K562 (cell line): ENCODE data around the gene DPH2.

Source experiments
- EP300 ChIP-seq: IDR thresholded peaks from 2 replicates; pipeline ENCODE4 v1.6.1; 2012; ENCODE audit warnings: low read length, improper control_type of control experiment
- EWSR1 ChIP-seq: fragments of 450-650 bp; IDR thresholded peaks from 2 replicates; pipeline ENCODE4 v1.6.1; 2018; ENCODE audit warnings: borderline replicate concordance, mild to moderate bottlenecking, low read depth, moderate library complexity; ENCODE audit not compliant: partially characterized antibody
- GTF2F1 ChIP-seq: IDR thresholded peaks from 2 replicates; pipeline ENCODE4 v1.6.1; 2011; ENCODE audit warnings: low read depth, low read length, improper control_type of control experiment
- IRF2 ChIP-seq: sonication (generic); formaldehyde crosslinking; IDR thresholded peaks from 2 replicates; pipeline ENCODE4 v1.8.1; 2022; ENCODE audit warnings: mild to moderate bottlenecking, missing genetic modification reagents
- PTRF ChIP-seq: fragments of 450-650 bp; IDR thresholded peaks from 2 replicates; pipeline ENCODE4 v1.6.1; 2016; ENCODE audit warnings: mild to moderate bottlenecking, missing genetic modification characterization, missing compliant biosample characterization
- RNF2 ChIP-seq: sonication (generic); IDR thresholded peaks from 2 replicates; pipeline ENCODE4 v1.6.1; 2016
- SMAD3 ChIP-seq: fragments of 450-650 bp; formaldehyde crosslinking; conservative IDR thresholded peaks from 2 replicates; pipeline ENCODE4 v1.4.0; 2020; ENCODE audit warnings: mild to moderate bottlenecking
- TF ChIP-seq, protein P1 (sequence below), 3 experiments: IDR thresholded peaks in 2 of 3; conservative IDR thresholded peaks in 1 of 3; 2 replicates each; pipeline ENCODE4 v1.5.1; 2011 to 2012; ENCODE audit warnings: low read length in 3 of 3, mild to moderate bottlenecking in 3 of 3, control low read depth in 2 of 3, improper control_type of control experiment in 1 of 3, inconsistent platforms in 1 of 3, low read depth in 1 of 3, mixed read lengths in 1 of 3, moderate library complexity in 1 of 3; ENCODE audit not compliant: insufficient read depth in 2 of 3

GRCh38 chr1:43986712-43987111 is 16.9 kb downstream of the DPH2 start:
- TF ChIP-seq EP300 = no peak
- TF ChIP-seq, protein P1, sequence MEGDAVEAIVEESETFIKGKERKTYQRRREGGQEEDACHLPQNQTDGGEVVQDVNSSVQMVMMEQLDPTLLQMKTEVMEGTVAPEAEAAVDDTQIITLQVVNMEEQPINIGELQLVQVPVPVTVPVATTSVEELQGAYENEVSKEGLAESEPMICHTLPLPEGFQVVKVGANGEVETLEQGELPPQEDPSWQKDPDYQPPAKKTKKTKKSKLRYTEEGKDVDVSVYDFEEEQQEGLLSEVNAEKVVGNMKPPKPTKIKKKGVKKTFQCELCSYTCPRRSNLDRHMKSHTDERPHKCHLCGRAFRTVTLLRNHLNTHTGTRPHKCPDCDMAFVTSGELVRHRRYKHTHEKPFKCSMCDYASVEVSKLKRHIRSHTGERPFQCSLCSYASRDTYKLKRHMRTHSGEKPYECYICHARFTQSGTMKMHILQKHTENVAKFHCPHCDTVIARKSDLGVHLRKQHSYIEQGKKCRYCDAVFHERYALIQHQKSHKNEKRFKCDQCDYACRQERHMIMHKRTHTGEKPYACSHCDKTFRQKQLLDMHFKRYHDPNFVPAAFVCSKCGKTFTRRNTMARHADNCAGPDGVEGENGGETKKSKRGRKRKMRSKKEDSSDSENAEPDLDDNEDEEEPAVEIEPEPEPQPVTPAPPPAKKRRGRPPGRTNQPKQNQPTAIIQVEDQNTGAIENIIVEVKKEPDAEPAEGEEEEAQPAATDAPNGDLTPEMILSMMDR (IDR thresholded peaks at IDR 0.05 in 2 of 3, conservative IDR thresholded peaks at IDR 0.05 in 1 of 3; ENCODE audit: insufficient read depth in 2 of 3, low read depth in 1 of 3, low read length in 3 of 3) = no peak
- TF ChIP-seq EWSR1 = no peak
- no peak for TF ChIP-seq GTF2F1
- no peak for TF ChIP-seq SMAD3
- TF ChIP-seq PTRF (tag) = no peak
- TF ChIP-seq RNF2 = no peak
- no peak for TF ChIP-seq IRF2 (CRISPR knock-in tag)
